HEK293 (cell line): ENCODE measurements around the gene MBD5.

Experiments
- CTCF ChIP-seq: fragments of 450-650 bp; formaldehyde crosslinking; IDR thresholded peaks from 2 replicates; pipeline ENCODE4 v1.5.1; 2016; ENCODE audit warnings: missing biosample characterization, missing genetic modification characterization
- FEZF1 ChIP-seq: fragments of 450-650 bp; formaldehyde crosslinking; IDR thresholded peaks from 2 replicates; pipeline ENCODE4 v1.5.1; 2016; ENCODE audit warnings: missing biosample characterization, missing genetic modification characterization
- KLF1 ChIP-seq: fragments of 450-650 bp; formaldehyde crosslinking; IDR thresholded peaks from 2 replicates; pipeline ENCODE4 v1.5.1; 2016; ENCODE audit warnings: missing biosample characterization, missing genetic modification characterization
- ZBTB44 ChIP-seq: fragments of 450-650 bp; IDR thresholded peaks from 2 replicates; pipeline ENCODE4 v1.5.1; 2018; ENCODE audit warnings: missing biosample characterization, mild to moderate bottlenecking, missing genetic modification characterization
- ZNF10 ChIP-seq: fragments of 450-650 bp; formaldehyde crosslinking; IDR thresholded peaks from 2 replicates; pipeline ENCODE4 v1.5.1; 2017; ENCODE audit warnings: missing biosample characterization, missing genetic modification characterization
- ZNF362 ChIP-seq: fragments of 450-650 bp; formaldehyde crosslinking; IDR thresholded peaks from 2 replicates; pipeline ENCODE4 v1.5.1; 2016; ENCODE audit warnings: missing biosample characterization, missing genetic modification characterization
- ZNF529 ChIP-seq: fragments of 450-650 bp; formaldehyde crosslinking; IDR thresholded peaks from 2 replicates; pipeline ENCODE4 v1.5.1; 2017; ENCODE audit warnings: missing genetic modification characterization, missing biosample characterization; ENCODE audit not compliant: insufficient replicate concordance
- ZNF549 ChIP-seq: fragments of 450-650 bp; IDR thresholded peaks from 2 replicates; pipeline ENCODE4 v1.5.1; 2018; ENCODE audit warnings: missing biosample characterization, missing genetic modification characterization, mild to moderate bottlenecking, inconsistent platforms, moderate library complexity
- ZNF664 ChIP-seq: fragments of 450-650 bp; formaldehyde crosslinking; IDR thresholded peaks from 2 replicates; pipeline ENCODE4 v1.5.1; 2016; ENCODE audit warnings: missing biosample characterization, missing genetic modification characterization
- ZNF701 ChIP-seq: fragments of 450-650 bp; formaldehyde crosslinking; IDR thresholded peaks from 2 replicates; pipeline ENCODE4 v1.5.1; 2016; ENCODE audit warnings: missing biosample characterization, missing genetic modification characterization
- ZNF792 ChIP-seq: fragments of 450-650 bp; formaldehyde crosslinking; IDR thresholded peaks from 2 replicates; pipeline ENCODE4 v1.5.1; 2016; ENCODE audit warnings: missing biosample characterization, missing genetic modification characterization
- TF ChIP-seq, protein P1 (sequence below): fragments of 450-650 bp; formaldehyde crosslinking; IDR thresholded peaks from 2 replicates; pipeline ENCODE4 v1.5.1; 2016; ENCODE audit warnings: missing biosample characterization, missing genetic modification characterization
- TF ChIP-seq, protein P2 (sequence below): fragments of 450-650 bp; formaldehyde crosslinking; IDR thresholded peaks from 2 replicates; pipeline ENCODE4 v1.5.1; 2016; ENCODE audit warnings: missing biosample characterization, missing genetic modification characterization

DNA sequence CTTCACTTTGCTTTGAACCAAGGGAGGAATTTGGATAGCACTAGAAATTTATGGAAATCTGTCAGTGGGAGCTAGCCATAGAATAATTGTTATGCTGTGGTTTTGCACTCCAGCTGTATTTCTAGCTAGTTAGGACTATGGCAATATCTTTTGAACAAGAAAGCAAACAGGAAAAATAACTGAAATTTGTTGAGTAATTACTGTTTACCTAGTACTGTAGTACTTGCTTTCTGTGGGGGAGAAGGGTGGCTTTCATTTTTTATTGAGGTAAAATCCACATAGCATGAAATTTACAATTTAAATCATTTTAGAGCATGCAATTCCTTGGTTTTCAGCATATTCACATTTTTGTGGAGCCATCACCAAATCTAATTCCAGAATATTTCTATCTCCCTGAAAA, 28.4 kb downstream of the MBD5 start:
- TF ChIP-seq ZNF362 (tag by site-specific recombination) = no peak
- no peak for TF ChIP-seq ZNF664
- no peak for TF ChIP-seq ZNF529 (tag by site-specific recombination)
- TF ChIP-seq, protein P1, sequence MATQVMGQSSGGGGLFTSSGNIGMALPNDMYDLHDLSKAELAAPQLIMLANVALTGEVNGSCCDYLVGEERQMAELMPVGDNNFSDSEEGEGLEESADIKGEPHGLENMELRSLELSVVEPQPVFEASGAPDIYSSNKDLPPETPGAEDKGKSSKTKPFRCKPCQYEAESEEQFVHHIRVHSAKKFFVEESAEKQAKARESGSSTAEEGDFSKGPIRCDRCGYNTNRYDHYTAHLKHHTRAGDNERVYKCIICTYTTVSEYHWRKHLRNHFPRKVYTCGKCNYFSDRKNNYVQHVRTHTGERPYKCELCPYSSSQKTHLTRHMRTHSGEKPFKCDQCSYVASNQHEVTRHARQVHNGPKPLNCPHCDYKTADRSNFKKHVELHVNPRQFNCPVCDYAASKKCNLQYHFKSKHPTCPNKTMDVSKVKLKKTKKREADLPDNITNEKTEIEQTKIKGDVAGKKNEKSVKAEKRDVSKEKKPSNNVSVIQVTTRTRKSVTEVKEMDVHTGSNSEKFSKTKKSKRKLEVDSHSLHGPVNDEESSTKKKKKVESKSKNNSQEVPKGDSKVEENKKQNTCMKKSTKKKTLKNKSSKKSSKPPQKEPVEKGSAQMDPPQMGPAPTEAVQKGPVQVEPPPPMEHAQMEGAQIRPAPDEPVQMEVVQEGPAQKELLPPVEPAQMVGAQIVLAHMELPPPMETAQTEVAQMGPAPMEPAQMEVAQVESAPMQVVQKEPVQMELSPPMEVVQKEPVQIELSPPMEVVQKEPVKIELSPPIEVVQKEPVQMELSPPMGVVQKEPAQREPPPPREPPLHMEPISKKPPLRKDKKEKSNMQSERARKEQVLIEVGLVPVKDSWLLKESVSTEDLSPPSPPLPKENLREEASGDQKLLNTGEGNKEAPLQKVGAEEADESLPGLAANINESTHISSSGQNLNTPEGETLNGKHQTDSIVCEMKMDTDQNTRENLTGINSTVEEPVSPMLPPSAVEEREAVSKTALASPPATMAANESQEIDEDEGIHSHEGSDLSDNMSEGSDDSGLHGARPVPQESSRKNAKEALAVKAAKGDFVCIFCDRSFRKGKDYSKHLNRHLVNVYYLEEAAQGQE (tag by site-specific recombination) = no peak
- TF ChIP-seq ZNF792 (tag by site-specific recombination) = no peak
- TF ChIP-seq CTCF (tag by site-specific recombination) = no peak
- TF ChIP-seq ZBTB44 (tag by site-specific recombination) = no peak
- TF ChIP-seq ZNF701 = no peak
- TF ChIP-seq, protein P2, sequence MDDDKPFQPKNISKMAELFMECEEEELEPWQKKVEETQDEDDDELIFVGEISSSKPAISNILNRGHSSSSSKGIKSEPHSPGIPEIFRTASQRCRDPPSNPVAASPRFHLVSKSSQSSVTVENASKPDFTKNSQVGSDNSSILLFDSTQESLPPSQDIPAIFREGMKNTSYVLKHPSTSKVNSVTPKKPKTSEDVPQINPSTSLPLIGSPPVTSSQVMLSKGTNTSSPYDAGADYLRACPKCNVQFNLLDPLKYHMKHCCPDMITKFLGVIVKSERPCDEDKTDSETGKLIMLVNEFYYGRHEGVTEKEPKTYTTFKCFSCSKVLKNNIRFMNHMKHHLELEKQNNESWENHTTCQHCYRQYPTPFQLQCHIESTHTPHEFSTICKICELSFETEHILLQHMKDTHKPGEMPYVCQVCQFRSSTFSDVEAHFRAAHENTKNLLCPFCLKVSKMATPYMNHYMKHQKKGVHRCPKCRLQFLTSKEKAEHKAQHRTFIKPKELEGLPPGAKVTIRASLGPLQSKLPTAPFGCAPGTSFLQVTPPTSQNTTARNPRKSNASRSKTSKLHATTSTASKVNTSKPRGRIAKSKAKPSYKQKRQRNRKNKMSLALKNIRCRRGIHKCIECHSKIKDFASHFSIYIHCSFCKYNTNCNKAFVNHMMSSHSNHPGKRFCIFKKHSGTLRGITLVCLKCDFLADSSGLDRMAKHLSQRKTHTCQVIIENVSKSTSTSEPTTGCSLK (tag by site-specific recombination) = no peak
- TF ChIP-seq FEZF1 = no peak
- no peak for TF ChIP-seq KLF1 (tag by site-specific recombination)
- no peak for TF ChIP-seq ZNF10 (tag by site-specific recombination)
- no peak for TF ChIP-seq ZNF549 (tag by site-specific recombination)
